Mucosa of rectum (tissue), 2 donors: ENCODE data around the gene KIRREL1.

ENCODE experiments used
- H3K27ac ChIP-seq, 2 donors: one replicate each; pipeline ENCODE4 v1.7.0; 2013; ENCODE audit warnings: inconsistent platforms in 2 of 2, low read depth in 2 of 2, low read length in 2 of 2
- H3K27me3 ChIP-seq, 2 donors: one replicate each; pipeline ENCODE4 v1.7.0; 2013; ENCODE audit warnings: low read length in 2 of 2; ENCODE audit not compliant: control insufficient read depth in 2 of 2, insufficient read depth in 2 of 2
- H3K36me3 ChIP-seq, 2 donors: one replicate each; pipeline ENCODE4 v1.7.0; 2013; ENCODE audit warnings: low read length in 2 of 2; ENCODE audit not compliant: control insufficient read depth in 2 of 2, insufficient read depth in 2 of 2
- H3K4me1 ChIP-seq, 2 donors: one replicate each; pipeline ENCODE4 v1.7.0; 2013; ENCODE audit warnings: low read length in 2 of 2, mild to moderate bottlenecking in 1 of 2; ENCODE audit not compliant: control insufficient read depth in 2 of 2, insufficient read depth in 2 of 2
- H3K4me3 ChIP-seq, 2 donors: one replicate each; pipeline ENCODE4 v1.7.0; 2013; ENCODE audit warnings: low read length in 2 of 2
- H3K9ac ChIP-seq, 2 donors: one replicate each; pipeline ENCODE4 v1.7.0; 2013; ENCODE audit warnings: low read length in 2 of 2, low read depth in 1 of 2, mild to moderate bottlenecking in 1 of 2
- H3K9me3 ChIP-seq, 2 donors: one replicate each; pipeline ENCODE4 v1.7.0; 2013; ENCODE audit warnings: low read length in 2 of 2; ENCODE audit not compliant: control insufficient read depth in 2 of 2
- donor health status: healthy.
- donor health status: Normal muscosa, but diverticular disease.

Gene KIRREL1

DNA sequence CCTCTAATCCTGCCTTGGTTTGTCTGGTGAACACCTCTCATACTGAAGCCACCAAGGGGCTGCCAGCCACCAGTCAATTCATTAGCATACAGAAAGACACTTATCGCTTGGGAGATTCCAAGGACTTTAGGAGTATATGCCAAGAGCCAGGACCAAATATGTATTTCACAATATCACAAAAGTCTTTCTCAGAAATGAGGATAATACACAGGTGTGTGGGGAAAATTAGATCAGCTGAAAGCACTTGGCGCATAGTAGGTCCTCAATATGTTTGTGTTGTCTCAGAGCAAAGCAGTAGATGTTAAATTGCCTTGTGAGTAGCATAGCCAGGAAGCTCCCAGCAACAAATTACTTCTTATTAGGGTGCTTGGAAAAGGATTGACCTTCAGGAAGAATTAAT, 34.1 kb downstream of the KIRREL1 start:
- Histone ChIP-seq H3K27me3 (no peaks in the 10 kb centered on the region), H3K9me3 (no peaks in the 10 kb centered on the region), H3K36me3 (no peaks in the 10 kb centered on the region), H3K4me3 (no peak overlapping the region), H3K4me1 (peaks cover 7 to 10% of the 10 kb centered on the region in 2 donors), H3K27ac (no peak overlapping the region), H3K9ac (no peak overlapping the region)

DNA sequence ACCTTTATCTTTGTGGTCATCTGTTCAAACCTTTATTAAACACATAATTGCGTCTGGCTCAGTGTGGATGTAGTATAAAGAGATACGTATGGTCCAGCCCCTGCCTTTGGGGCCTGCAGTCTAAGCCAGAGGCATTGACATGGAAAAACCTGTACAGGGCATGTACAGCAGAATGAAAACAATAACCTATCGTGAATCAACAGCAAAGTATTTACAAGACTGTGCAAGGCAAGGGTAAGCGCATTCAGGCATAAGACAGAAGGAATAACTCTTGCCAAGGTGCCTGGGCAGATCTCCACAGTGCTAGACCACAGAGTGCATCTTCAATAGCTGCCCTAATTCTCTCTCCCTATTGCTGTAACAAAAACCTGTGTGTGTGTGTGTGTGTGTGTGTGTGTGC, 35.5 kb downstream of the KIRREL1 start:
- Histone ChIP-seq H3K36me3 (no peaks in the 10 kb centered on the region), H3K4me3 (no peak overlapping the region), H3K27me3 (no peaks in the 10 kb centered on the region), H3K27ac (no peak overlapping the region), H3K9ac (no peak overlapping the region), H3K4me1 (no peaks in the 10 kb centered on the region), H3K9me3 (no peaks in the 10 kb centered on the region)

DNA sequence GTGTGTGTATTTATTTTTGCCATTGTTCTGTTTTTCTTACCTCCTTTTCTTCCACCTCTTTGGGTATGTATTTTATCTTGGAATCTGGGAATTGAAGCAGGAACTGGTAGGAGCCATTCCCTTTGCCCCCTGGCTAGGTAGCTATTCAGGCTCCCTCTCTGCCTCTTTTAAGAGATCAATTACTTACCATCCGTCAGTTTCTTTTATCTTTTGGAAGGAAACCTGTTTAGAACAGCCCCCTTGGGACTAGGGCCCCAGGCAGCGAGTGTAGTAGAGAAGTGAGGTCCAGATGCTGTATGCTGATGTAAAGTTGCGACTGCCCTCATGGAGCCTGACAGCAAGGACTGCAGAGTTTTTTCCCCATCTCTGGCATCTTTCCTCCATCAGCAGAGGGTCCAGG, 41.6 kb downstream of the KIRREL1 start:
- Histone ChIP-seq H3K4me3 (no peak overlapping the region), H3K27me3 (no peaks in the 10 kb centered on the region), H3K9me3 (no peaks in the 10 kb centered on the region), H3K9ac (no peak overlapping the region), H3K4me1 (no peaks in the 10 kb centered on the region), H3K27ac (no peak overlapping the region), H3K36me3 (no peaks in the 10 kb centered on the region)

DNA sequence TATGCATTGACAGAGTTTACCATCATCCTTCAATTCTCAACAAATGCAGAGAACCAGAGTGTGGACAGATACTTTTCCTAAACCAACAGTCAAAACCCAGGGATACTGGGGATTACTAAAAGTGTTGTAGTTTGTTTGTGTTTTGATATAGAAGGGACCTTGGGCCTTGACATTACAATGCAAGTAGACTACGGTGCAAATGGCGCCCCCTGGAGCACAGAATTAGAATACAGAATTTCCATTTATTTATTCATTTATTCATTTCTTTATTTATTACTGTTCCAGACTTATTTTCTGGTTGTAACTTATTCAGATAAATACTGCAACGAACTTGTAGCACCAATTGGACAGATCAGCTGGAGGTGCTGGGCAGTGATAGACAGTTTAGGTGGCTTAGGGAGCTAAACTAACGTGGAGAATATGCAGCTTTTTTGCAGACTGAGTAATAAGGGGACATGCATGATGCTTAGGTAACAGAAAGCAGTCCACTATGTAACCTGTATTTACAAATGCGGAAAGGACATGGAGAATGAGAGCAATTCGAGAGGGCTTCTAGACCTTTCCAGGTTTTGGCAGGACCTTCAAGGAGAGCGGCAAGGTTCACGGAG, 42.6 kb downstream of the KIRREL1 start:
- H3K9me3 ChIP-seq, result no peaks in the 10 kb centered on the region
- no peak overlapping the region for H3K27ac ChIP-seq
- H3K4me1 ChIP-seq, result no peaks in the 10 kb centered on the region
- H3K36me3 ChIP-seq, result no peaks in the 10 kb centered on the region
- H3K27me3 ChIP-seq, result no peaks in the 10 kb centered on the region
- no peak overlapping the region for H3K9ac ChIP-seq
- H3K4me3 ChIP-seq, result no peak overlapping the region

DNA sequence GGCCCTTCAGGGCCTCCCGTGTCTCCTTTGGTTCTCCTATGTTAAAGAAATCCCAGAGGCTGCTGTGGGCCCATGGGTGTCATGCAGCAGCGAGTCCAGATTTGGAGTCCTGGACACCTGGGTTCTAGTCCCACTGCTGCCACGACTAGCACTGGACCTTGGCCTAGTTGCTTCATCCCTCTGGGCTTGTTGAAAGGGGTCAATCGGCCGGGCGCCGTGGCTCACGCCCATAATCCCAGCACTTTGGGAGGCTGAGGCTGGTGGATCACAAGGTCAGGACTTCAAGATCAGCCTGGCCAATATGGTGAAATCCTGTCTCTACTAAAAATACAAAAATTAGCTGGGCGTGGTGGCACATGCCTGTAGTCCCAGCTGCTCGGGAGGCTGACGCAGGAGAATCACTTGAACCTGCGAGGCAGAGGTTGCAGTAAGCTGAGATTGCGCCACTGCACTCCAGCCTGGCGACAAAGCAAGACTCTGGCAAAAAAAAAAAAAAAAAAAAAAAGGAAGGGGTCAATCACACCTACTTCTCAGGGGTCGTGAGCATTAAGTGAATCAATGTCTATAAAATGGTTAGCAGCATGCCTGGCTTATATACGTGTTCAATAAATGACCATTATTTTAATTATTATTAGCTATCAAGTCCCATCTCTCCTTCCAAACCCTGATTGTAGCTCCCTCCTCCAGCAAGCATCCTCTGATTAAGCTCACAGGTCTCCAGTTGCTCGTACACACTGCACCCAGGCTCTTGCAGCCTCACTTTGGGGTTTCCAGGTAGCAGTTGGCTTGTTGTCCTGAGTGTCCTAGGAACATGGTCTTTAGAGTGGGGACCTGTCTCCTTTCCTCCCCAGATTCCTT, 43.8 kb downstream of the KIRREL1 start:
- Histone ChIP-seq H3K4me1 (no peaks in the 10 kb centered on the region), H3K27ac (no peak overlapping the region), H3K4me3 (no peak overlapping the region)

DNA sequence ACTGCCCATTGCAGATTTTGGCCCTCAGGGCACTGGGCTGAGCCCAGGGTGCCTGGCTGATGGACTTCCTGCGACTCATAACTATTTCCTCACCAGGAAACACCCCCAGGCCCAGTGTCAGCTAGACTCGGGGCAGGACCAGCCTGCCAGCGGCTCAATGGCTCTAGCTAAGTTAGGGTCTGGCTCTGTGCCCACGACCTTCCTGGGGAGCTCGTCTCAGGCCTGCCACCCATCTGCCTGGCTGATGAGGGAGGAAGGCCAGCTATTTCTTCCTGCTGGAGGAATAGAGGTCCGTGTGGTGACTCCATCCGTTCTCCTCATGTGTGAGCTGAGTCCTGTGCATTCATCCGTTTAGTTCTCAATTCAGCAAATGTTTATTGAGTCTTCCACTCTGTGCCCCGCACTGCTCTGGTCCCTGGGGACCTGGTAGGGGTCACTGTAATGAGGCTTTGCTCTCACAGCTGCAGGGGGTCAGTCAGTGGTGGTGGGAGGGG, 44.5 kb downstream of the KIRREL1 start:
- H3K9me3 ChIP-seq, result no peaks in the 10 kb centered on the region
- no peaks in the 10 kb centered on the region for H3K36me3 ChIP-seq
- H3K9ac ChIP-seq, result no peak overlapping the region
- H3K27me3 ChIP-seq, result no peaks in the 10 kb centered on the region
- no peak overlapping the region for H3K4me3 ChIP-seq
- H3K27ac ChIP-seq, result no peak overlapping the region
- no peaks in the 10 kb centered on the region for H3K4me1 ChIP-seq

More for the DNA sequence above, 43.8 kb downstream of the KIRREL1 start:
- Histone ChIP-seq H3K27me3 (no peaks in the 10 kb centered on the region), H3K9me3 (no peaks in the 10 kb centered on the region), H3K36me3 (no peaks in the 10 kb centered on the region), H3K9ac (no peak overlapping the region)

DNA sequence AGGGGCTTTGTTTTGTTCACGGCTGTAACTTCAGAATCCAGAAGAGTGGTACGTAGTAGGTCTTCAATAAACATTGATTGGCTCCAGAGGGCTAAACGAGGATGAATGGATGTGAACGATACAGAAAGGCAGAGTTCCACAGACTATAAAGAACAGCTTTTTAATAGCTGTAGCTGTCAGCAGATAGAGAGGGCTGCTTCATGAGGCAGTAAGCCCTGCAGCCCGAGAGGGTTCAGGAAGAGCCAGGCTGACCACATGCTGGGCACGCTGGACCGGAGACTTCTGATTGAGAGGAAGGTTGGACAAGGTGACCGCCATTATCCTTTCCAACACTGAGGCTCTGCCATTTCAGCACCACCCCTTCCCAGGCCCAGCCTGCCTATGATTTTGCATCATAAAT, 45.3 kb downstream of the KIRREL1 start:
- Histone ChIP-seq H3K27ac (no peak overlapping the region), H3K27me3 (no peaks in the 10 kb centered on the region), H3K4me1 (no peaks in the 10 kb centered on the region), H3K9ac (no peak overlapping the region), H3K9me3 (no peaks in the 10 kb centered on the region), H3K4me3 (no peak overlapping the region), H3K36me3 (no peaks in the 10 kb centered on the region)

DNA sequence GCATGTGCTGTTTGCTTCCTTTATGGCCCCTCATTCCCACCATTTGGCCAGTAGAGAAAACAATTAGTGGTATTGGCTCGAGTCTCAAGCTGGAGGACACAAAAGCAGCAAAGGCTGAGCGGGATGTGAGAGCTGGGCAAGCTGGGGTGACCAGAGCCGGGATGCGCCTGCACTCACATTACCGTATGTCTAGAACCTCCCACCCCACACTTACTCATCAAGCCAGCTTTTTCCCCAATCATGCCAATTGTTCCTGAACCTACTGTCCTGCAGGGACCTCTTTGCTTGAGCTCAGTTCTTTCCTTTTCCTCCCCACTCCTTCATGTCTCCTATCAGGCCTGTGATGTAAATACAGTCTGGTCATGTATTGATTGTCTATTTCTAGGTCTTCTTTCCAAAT, 45.9 kb downstream of the KIRREL1 start:
- no peak overlapping the region for H3K27ac ChIP-seq
- no peaks in the 10 kb centered on the region for H3K9me3 ChIP-seq
- H3K27me3 ChIP-seq, result no peaks in the 10 kb centered on the region
- H3K4me1 ChIP-seq, result no peaks in the 10 kb centered on the region
- no peak overlapping the region for H3K9ac ChIP-seq
- no peaks in the 10 kb centered on the region for H3K36me3 ChIP-seq
- no peak overlapping the region for H3K4me3 ChIP-seq

DNA sequence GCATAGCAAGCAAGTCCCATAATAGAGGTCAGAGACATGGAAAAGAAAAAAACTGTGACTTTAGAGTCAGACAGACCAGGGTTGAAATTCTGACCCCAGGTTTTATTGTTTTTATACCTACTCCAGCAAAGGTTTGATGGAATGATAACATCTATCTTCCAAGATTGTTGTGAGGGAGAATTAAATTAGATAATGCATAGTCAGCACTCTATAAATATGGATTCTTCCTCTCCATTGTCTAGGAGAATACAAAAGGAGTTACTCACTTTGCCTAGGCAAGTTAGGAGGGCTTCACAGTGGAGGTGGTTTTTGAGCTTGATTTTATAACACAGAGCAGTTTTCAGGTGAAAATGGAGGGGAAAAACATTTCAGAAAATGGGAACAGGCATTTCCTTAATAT, 46.9 kb downstream of the KIRREL1 start:
- Histone ChIP-seq H3K9ac (no peak overlapping the region), H3K9me3 (no peaks in the 10 kb centered on the region), H3K36me3 (no peaks in the 10 kb centered on the region), H3K27ac (no peak overlapping the region), H3K4me1 (peaks cover 0 to under 1% of the 10 kb centered on the region in 2 donors), H3K27me3 (no peaks in the 10 kb centered on the region), H3K4me3 (no peak overlapping the region)

DNA sequence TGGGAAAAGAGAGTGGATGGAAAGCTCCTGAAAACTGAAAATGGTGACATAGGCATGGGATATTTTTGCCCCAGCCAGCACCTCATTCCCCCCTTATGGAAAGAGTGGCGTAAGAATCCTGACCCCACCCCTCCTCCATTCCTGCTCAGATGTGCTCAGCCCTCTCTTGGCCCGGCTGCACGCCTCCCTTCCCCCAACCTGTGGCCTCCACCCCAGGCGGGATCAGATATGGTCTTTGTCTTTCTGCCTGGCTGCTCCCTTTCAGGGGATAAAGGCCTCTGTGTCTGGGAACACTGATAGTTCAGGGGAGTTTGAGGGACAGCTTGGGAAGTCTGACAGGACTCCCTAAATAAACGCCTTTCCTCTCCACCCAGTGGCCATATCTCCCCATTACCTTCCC, 49.8 kb downstream of the KIRREL1 start:
- H3K9ac ChIP-seq, result no peak overlapping the region
- no peaks in the 10 kb centered on the region for H3K9me3 ChIP-seq
- H3K4me3 ChIP-seq, result no peak overlapping the region
- H3K27me3 ChIP-seq, result no peaks in the 10 kb centered on the region
- H3K4me1 ChIP-seq, result peaks cover 0 to 5% of the 10 kb centered on the region in 2 donors
- H3K36me3 ChIP-seq, result no peaks in the 10 kb centered on the region
- H3K27ac ChIP-seq, result no peak overlapping the region
